Measurements from ENCODE around the gene C3orf20. TPM values are rescaled to one million over a fixed set of nuclear protein-coding genes. Genes with fewer than 3 reads are reported as not detected.
A peak's percentile ranks its signal among the peaks of the same experiment; 100 is the strongest.
"Not testable (repeated sequence)": the region's sequence is repeated elsewhere in the genome, so short reads cannot be mapped to it uniquely, and the experiment has no call there.

The C3orf20 gene
- total RNA-seq, 1 donor from 2014 or later, result not detected

DNA sequence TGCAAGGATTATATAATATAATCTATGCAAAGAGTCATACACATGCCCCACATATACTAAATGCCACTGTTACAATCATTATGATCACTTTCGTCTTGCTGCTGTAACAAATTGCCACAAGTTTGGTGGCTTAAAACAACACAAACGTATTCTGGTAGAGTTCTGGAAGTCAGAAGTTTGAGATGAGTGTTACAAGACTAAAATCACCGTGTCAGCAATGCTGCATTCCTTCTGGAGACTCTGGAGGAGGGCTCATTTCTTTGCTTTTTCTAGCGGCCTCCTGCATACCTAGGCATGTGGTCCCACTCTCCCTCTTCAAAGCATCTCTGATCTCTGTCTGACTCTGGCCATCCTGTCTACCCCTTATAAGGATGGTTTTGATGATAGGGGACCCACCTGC, 24.7 kb upstream of the C3orf20 start:
- DNase-seq, result no peak

GRCh38 chr3:14651440-14652251, 23.3 kb upstream of the C3orf20 start, which contains the start of gene CCDC174:
Gene CCDC174 (plus strand): TSS chr3:14651762. CDS start chr3:14651837, 75 bp downstream.
- peak; percentile 99 for DNase-seq

DNA sequence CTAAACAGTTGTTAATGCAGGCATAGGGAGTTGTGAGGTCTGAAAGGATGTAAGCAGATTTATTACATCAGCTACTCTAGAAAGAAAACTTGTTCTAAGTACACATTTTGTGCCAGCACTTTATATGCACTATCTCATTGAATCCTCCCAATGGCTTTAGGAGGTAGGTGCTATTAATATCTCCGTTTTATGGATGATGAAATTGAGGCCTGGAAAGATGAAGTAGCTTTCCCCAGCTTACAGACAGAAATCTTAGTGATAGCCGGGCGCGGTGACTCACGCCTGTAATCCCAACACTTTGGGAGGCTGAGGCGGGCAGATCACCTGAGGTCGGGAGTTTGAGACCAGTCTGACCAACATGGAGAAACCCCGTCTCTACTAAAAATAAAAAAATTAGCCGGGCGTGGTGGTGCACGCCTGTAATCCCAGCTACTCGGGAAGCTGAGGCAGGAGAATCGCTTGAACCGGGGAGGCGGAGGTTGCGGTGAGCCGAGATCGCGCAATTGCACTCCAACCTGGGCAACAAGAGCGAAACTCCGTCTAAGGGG, 22.5 kb upstream of the C3orf20 start:
- not testable (repeated sequence) for DNase-seq

DNA sequence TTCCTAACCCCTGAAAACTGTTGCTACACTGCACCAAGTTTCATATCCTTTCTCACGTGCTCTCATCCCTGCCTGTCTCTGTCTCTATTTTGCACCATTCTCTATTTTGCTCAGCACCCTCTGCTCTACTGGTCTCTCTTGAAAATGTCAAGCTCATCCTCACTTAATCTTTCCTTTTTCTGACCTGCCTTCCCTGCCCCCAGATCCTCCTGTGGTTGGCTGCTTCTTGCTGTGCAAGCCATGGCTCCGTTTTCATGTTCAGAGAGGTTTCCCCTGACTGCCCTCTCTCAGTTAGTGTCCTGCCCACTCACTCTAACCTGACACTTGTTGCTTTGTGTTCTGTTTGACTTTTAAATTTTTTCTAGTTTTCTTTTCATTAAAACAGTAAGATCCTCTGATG, 17.4 kb upstream of the C3orf20 start:
- no peak for DNase-seq

DNA sequence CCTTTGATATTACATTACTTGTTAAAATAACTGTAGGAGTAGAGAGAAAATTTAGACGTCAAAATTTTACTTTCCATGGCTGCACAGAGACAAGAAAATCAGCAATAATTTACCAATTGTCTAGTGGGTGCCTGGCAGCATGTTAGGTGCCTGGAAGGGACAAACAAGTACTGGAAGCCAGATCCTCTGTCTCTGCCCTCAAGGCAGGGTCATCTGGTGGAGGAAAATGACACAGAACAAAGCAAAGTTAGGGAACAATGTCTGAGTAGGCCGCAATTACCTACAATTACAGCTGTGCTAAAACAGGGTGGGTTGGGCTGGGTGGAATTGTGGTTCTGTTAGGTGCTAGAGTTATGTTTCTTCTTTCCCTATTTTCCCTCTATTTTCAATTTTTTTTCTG, 16.0 kb upstream of the C3orf20 start:
- DNase-seq, result no peak

GRCh38 chr3:14660942-14661341, 14.0 kb upstream of the C3orf20 start:
- DNase-seq, result no peak

DNA sequence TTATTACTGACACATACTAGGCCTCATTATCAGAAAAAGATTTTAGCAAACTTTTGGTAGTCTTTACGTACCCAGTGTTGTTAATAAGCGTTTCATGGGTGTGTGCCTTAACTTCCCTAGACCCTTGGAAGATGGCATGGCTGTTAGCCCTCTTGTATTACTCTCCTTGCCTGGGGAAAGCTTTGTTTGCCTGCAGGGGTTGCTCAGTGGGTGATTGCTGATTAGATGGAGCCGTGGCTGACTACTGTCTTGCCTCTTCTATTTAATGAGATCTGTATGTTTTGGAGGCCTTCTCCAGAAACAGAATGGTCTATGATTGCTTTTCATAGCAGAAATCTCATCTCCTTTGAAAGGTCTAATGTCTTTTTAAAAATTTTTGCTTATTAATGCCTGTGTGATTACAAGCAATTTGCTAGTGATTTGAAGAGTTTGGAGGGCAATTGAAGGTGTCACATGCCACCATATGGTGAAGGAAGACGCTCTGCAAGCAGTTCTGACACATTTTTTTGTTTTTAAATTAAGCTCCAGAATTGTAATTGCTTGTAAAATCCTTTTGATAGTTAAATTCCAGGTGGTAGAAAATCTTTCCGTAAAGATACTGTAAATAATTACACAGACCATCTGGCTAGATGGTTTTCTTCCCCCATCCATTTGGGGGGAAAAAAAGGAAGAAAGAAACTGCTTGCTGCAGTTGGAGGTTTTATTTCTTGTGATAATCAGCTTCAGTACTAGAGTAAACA, 11.4 kb upstream of the C3orf20 start:
- no peak for DNase-seq

DNA sequence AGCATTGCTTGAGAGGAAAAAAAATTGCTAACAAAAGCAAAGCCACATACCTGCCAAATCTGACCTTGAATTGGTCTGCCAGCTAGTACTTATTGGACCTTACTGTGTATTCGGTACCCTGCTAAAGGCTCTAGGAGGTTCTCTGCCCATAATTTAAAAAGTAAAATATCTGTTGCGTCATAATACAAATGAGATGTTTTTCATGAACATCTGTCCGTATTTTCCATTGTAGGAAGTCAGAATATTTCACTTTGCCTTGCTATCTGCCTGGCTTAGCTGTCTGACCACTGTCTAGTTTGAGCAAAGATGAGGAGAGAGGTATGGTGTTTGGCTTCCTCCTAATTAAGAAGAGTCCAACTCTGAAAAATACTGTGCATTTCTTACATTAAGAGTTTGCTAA, 10.8 kb upstream of the C3orf20 start:
- DNase-seq, result no peak

DNA sequence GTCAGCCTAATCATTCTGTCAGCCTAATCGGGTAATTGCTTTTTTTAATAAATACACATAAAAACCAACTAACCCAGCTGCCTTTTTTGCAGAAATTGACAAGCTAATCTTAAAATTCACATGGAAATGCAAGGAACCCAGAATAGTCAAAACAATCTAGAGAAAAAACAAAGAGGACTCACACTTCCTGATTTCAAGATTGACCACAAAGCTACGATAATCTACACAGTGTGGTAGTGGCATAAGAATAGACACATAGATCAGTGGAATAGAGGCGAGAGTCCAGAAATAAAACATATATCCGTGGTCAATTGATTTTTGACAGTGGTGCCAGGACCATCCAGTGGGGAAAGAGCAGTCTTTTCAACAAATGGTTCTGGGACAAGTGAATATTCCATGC, 2.4 kb upstream of the C3orf20 start:
- DNase-seq, result no peak

- no peak for DNase-seq
Observed at GRCh38 chr3:14676881-14677280, 1.9 kb downstream of the C3orf20 start.

GRCh38 chr3:14678015-14678503, 3.1 kb downstream of the C3orf20 start:
- no peak for DNase-seq

DNA sequence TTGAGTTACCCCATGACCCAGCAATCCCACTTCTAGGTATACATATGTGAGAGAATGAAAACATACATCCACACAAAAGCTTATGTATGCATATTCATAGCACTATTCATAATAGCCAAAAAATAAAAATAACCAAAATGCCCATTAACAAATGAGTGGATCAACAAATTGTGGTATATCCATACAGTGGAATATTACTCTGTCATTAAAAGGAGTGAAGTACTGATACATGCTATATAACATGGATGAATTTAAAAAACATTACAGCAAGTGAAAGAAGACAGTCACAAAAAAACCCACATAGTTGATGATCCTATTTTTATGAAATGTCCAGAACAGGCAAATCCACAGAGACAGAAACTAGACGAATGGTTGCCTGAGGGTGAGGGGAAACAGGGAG, 5.2 kb downstream of the C3orf20 start:
- DNase-seq, result no peak

DNA sequence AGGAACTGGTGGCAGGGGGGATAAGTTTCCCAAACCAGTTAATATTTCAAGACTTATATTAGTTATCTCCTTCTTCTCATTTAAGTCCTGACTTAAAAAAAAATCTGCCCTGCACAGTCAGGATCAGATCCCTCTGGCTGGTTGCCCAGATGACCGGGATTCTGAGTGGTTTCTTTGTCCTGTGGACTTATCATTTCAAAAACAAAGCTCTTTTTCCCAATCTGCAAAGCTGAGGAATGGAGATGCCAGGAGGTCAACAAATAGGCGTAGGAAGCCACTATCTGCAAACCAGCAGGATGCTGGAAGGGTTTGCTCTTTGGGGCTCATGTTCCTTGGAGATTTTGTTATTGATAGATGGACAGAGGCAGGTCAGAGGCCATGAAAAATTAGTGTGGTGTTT, 5.8 kb downstream of the C3orf20 start:
- DNase-seq, result no peak

DNA sequence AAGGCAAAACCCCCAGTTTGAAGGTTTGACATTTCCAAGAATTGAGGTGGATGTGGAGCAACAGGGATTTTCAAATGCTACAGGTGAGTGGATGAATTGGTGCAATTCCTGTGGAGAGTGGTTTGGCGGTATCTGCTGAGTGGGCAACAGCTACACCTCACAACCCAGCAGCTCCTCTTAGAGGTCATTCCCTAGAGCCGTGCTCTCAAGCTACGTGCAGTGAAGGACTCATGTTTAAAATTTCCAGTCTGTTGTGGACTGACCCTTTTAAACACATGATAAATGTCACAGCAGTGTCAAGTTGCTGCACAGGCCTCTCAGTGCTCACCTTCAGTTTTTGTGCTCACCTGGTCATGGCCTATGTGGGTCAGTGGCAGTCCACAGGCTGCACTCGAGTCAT, 9.5 kb downstream of the C3orf20 start:
- no peak for DNase-seq

- DNase-seq, result no peak
Observed at GRCh38 chr3:14685179-14685578, 10.2 kb downstream of the C3orf20 start.

- no peak for DNase-seq
Observed at GRCh38 chr3:14687360-14687759, 12.4 kb downstream of the C3orf20 start.

DNA sequence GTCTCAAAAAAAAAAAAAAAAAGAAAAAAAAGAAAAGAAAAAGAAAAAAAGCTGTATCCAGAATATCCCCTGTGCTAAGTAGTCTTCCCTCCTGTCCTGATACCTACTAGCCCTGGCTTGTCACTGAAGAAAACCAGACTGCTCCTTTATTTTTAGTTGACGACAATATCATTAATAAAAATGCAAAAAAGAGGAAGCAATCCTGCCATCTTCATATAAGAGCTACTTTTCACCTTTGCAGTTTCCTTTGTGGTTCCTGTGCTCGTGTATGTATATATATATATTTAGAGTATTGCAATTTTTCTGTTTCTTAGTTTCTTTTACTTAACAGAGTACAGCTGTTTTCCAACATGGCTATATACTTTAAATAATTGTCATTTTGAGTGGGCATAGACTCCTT, 13.6 kb downstream of the C3orf20 start:
- DNase-seq, result no peak

DNA sequence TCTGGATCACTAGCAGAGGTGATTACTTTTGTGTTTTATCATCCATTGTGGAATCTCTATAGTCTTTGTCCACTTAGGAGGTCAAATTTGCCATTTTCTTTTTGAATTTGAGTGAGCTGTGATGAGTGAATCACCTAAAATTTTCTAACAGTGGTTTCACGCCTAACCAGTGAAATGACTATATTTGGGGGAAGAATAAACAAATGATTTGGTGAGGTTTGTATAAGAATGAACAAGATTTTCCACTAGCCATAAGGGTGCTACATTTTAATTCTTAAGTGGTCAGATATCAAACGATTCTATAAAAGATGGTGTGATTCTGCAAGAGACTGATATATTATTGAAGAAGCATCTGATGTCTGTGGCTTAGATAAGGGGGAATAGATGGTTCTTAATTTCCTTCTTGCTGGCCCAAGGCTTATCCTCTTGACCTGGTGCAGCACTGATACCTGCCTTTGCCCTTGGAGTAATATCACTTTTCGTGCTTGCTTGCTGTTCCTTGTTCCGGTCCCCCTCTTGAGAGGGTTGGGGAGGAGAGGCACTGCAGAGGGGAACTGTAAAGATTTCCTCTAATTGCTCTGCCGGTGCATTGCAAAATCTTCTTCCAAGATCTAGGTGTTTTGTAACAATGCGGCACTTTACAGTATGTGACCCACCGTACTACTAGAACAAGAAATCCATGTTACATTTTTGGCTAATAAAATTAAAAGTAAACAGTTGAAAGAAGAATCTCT, 14.5 kb downstream of the C3orf20 start:
- no peak for DNase-seq

DNA sequence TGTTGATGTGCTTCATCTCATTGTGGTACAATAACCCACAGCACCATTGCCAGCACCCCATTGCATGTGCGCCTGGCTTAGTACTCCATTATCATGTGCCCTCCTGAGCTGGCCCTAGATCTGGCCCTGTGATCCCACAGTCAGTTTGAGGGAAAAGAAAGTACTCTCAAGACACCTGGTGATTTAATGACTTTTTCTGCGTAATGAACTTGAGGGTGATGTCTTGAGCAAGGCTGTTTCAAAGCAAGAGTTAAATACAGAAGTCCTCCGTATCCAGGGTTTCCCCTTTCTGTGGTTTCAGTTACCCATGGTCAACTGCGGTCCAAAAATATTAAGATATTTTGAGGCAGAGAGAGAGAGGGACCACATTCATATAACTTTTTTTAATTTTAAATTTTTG, 16.3 kb downstream of the C3orf20 start:
- DNase-seq, result no peak

GRCh38 chr3:14691719-14692118, 16.8 kb downstream of the C3orf20 start:
- DNase-seq, result no peak

GRCh38 chr3:14698601-14699244, 23.8 kb downstream of the C3orf20 start:
- DNase-seq, result no peak

GRCh38 chr3:14699643-14700042, 24.7 kb downstream of the C3orf20 start:
- DNase-seq, result peak; percentile 80
